Caco-2 (cell line): ENCODE measurements around the gene IGF2. TPM values are rescaled to one million over a fixed set of nuclear protein-coding genes. Genes with fewer than 3 reads are reported as not detected.

Source experiments
- BruUV-seq: library from RNA; stranded (reverse); fragments of 400-500 nt; replicated peaks from 2 replicates; lab custom pipeline; 2021; lab: Mats Ljungman, UMichigan
- CTCF ChIA-PET: fragments of 300-600 bp; sonication (Branson Sonifier 250); formaldehyde crosslinking; loops from one replicate; lab custom pipeline; 2022; ENCODE audit warnings: antibody characterized with exemption; lab: Charles Lee
- POLR2A ChIA-PET: fragments of 300-600 bp; sonication (Branson Sonifier 250); formaldehyde crosslinking; loops from one replicate; lab custom pipeline; 2022; ENCODE audit warnings: antibody characterized with exemption; lab: Charles Lee
- DNase-seq, 2 experiments: peaks; one replicate each; pipeline versions ENCODE4 v3.0.0 to v3.0.0-alpha.2; 2020 to 2022
- H3K27me3 ChIP-seq: replicated peaks from 2 replicates; pipeline ENCODE4 v1.6.0; 2011; ENCODE audit warnings: low read length; ENCODE audit not compliant: control insufficient read depth, insufficient read depth
- H3K36me3 ChIP-seq: 2 replicates; pipeline ENCODE4 v1.5.1; 2011; ENCODE audit warnings: low read length; ENCODE audit not compliant: control insufficient read depth, insufficient read depth
- H3K4me1 ChIP-seq: fragments of 250-450 bp; sonication (Bioruptor Pico); 2 replicates; pipeline ENCODE4 v1.5.1; 2020; ENCODE audit warnings: mild to moderate bottlenecking
- H3K4me3 ChIP-seq: 2 replicates; pipeline ENCODE4 v1.5.1; 2011; ENCODE audit warnings: low read depth, mild to moderate bottlenecking, control low read depth, low read length
- H3K9me3 ChIP-seq: fragments of 250-450 bp; sonication (Bioruptor Pico); 2 replicates; pipeline ENCODE4 v1.5.1; 2020; ENCODE audit warnings: mild to moderate bottlenecking, moderate library complexity
- H3K27ac Mint-ChIP-seq: one replicate; pipeline ENCODE4 v1.8.0; 2022; ENCODE audit warnings: mixed read lengths; ENCODE audit not compliant: unreplicated experiment
- H3K27me3 Mint-ChIP-seq: one replicate; pipeline ENCODE4 v1.8.0; 2022; ENCODE audit warnings: mixed read lengths; ENCODE audit not compliant: insufficient read depth, unreplicated experiment
- H3K36me3 Mint-ChIP-seq: one replicate; pipeline ENCODE4 v1.8.0; 2022; ENCODE audit warnings: mild to moderate bottlenecking, mixed read lengths; ENCODE audit not compliant: insufficient read depth, unreplicated experiment
- H3K4me1 Mint-ChIP-seq: one replicate; pipeline ENCODE4 v1.8.0; 2022; ENCODE audit warnings: low read depth, mixed read lengths; ENCODE audit not compliant: unreplicated experiment
- H3K4me3 Mint-ChIP-seq: one replicate; pipeline ENCODE4 v1.8.0; 2022; ENCODE audit warnings: mild to moderate bottlenecking, moderate library complexity, mixed read lengths; ENCODE audit not compliant: unreplicated experiment
- H3K9me3 Mint-ChIP-seq: one replicate; pipeline ENCODE4 v1.8.0; 2022; ENCODE audit warnings: mixed read lengths; ENCODE audit not compliant: unreplicated experiment
- intact Hi-C: fragments of 100-400 bp; cut with micrococcal nuclease; formaldehyde crosslinking; loops from one replicate; pipeline ENCODE4 v1.10.0; 2022; ENCODE audit not compliant: unreplicated experiment
- total RNA-seq: library from RNA; stranded (reverse); gene quantifications from 2 replicates; pipeline ENCODE4 v1.2.3, GENCODE V29; 2022
- TF ChIP-seq, protein P1 (sequence below), 2 experiments: fragments of 200-600 bp in 1 of 2; IDR thresholded peaks; 1 replicate in 1 of 2; 2 replicates in 1 of 2; pipeline versions ENCODE4 v1.5.1 to v1.8.0; 2011 to 2022; ENCODE audit warnings: antibody characterized with exemption in 1 of 2, control low read depth in 1 of 2, inconsistent platforms in 1 of 2, low read depth in 1 of 2, low read length in 1 of 2, mild to moderate bottlenecking in 1 of 2, moderate library complexity in 1 of 2; ENCODE audit not compliant: insufficient read depth in 1 of 2, severe bottlenecking in 1 of 2, unreplicated experiment in 1 of 2

The IGF2 gene
- total RNA-seq, 1 experiment from 2014 or later: 1,397 TPM

- CTCF ChIA-PET: no interaction called here
Observed at GRCh38 chr11:2123628-2123960, 15.6 kb downstream of the IGF2 start.

DNA sequence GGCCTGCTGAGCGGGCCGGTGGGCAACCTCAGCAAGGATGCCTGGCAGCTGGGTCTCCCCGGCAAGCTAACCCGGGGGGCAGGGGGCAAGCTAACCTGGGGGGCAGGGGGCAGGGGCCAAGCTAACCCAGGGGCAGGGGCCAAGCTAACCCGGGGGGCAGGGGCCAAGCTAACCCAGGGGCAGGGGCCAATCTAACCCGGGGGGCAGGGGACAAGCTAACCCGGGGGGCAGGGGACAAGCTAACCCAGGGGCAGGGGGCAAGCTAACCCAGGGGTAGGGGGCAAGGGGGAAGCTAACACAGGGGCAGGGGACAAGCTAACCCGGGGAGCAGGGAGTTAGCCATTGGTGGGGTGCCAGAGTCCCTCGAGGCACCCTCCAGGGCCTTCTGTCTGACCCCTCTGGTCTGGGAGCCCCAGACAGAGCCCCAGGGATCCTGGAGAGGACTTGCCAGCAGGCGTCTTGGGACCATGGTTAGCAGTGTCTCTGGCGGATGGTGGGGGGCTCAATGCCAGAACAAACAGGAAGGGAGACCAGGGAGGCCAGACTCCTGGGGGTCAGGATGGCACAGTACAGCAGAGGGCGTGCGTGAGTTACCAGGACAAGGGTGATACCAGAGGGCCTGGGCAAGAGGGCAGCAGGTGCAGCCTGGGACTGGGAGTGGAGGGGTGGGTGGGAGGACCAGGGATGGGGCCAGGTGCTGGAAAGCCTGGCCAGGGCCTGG, 16.1 kb downstream of the IGF2 start:
- no peak for DNase-seq
- no TSS peak for BruUV-seq
- no peaks in the 10 kb centered on the region for H3K4me1 Mint-ChIP-seq
- CTCF ChIA-PET: interaction anchor here (1.1 kb wide), 1 partner anchor 29 kb away, joined by 3 read pairs; no protein-coding TSS in a partner anchor
- Histone ChIP-seq H3K4me3 (no peak overlapping the region), H3K4me1 (peaks cover 29% of the 10 kb centered on the region), H3K27me3 (no peaks in the 10 kb centered on the region), H3K36me3 (no peaks in the 10 kb centered on the region), H3K9me3 (no peaks in the 10 kb centered on the region)
- no peak overlapping the region for H3K4me3 Mint-ChIP-seq
- intact Hi-C loops: no loop called here
- peaks cover 10% of the 10 kb centered on the region for H3K36me3 Mint-ChIP-seq
- peaks cover 21% of the 10 kb centered on the region for H3K9me3 Mint-ChIP-seq
- H3K27me3 Mint-ChIP-seq: no peaks in the 10 kb centered on the region
- POLR2A ChIA-PET: interaction anchor here (0.6 kb wide), 1 partner anchor 14 kb away, joined by 3 read pairs; no protein-coding TSS in a partner anchor
- TF ChIP-seq, protein P1, sequence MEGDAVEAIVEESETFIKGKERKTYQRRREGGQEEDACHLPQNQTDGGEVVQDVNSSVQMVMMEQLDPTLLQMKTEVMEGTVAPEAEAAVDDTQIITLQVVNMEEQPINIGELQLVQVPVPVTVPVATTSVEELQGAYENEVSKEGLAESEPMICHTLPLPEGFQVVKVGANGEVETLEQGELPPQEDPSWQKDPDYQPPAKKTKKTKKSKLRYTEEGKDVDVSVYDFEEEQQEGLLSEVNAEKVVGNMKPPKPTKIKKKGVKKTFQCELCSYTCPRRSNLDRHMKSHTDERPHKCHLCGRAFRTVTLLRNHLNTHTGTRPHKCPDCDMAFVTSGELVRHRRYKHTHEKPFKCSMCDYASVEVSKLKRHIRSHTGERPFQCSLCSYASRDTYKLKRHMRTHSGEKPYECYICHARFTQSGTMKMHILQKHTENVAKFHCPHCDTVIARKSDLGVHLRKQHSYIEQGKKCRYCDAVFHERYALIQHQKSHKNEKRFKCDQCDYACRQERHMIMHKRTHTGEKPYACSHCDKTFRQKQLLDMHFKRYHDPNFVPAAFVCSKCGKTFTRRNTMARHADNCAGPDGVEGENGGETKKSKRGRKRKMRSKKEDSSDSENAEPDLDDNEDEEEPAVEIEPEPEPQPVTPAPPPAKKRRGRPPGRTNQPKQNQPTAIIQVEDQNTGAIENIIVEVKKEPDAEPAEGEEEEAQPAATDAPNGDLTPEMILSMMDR (IDR thresholded peaks at IDR 0.05; ENCODE audit: insufficient read depth in 1 of 2, low read depth in 1 of 2, low read length in 1 of 2, severe bottlenecking in 1 of 2, unreplicated experiment in 1 of 2): no peak
- H3K27ac Mint-ChIP-seq: no peak overlapping the region

More at GRCh38 chr11:2123628-2123960, 15.6 kb downstream of the IGF2 start:
- TF ChIP-seq, protein P1 (IDR thresholded peaks at IDR 0.05; ENCODE audit: insufficient read depth in 1 of 2, low read depth in 1 of 2, low read length in 1 of 2, severe bottlenecking in 1 of 2, unreplicated experiment in 1 of 2): no peak
- DNase-seq: no peak
- Mint-ChIP-seq H3K27ac (no peak overlapping the region), H3K27me3 (no peaks in the 10 kb centered on the region), H3K4me1 (no peaks in the 10 kb centered on the region), H3K36me3 (peaks cover 16% of the 10 kb centered on the region), H3K9me3 (peaks cover 21% of the 10 kb centered on the region), H3K4me3 (no peak overlapping the region)
- Histone ChIP-seq H3K4me3 (no peak overlapping the region), H3K36me3 (no peaks in the 10 kb centered on the region), H3K4me1 (peaks cover 29% of the 10 kb centered on the region), H3K27me3 (no peaks in the 10 kb centered on the region), H3K9me3 (no peaks in the 10 kb centered on the region)
- POLR2A ChIA-PET: no interaction called here
- intact Hi-C loops: no loop called here
- BruUV-seq: no TSS peak

GRCh38 chr11:2122222-2122906, 16.8 kb downstream of the IGF2 start:
- ChIA-PET CTCF (interaction anchor here (1.1 kb wide), 1 partner anchor 29 kb away, joined by 3 read pairs; no protein-coding TSS in a partner anchor), POLR2A (no interaction called here)
- Histone ChIP-seq H3K9me3 (peaks cover 2% of the 10 kb centered on the region; the same call in 1 of the 2 replicates), H3K36me3 (no peaks in the 10 kb centered on the region), H3K4me3 (no peak overlapping the region), H3K27me3 (no peaks in the 10 kb centered on the region), H3K4me1 (peaks cover 29% of the 10 kb centered on the region)
- intact Hi-C loops: no loop called here
- Mint-ChIP-seq H3K27me3 (no peaks in the 10 kb centered on the region), H3K4me3 (no peak overlapping the region), H3K4me1 (no peaks in the 10 kb centered on the region), H3K27ac (no peak overlapping the region), H3K36me3 (peaks cover 3% of the 10 kb centered on the region), H3K9me3 (peaks cover 27% of the 10 kb centered on the region)
- TF ChIP-seq, protein P1 (IDR thresholded peaks at IDR 0.05; ENCODE audit: insufficient read depth in 1 of 2, low read depth in 1 of 2, low read length in 1 of 2, severe bottlenecking in 1 of 2, unreplicated experiment in 1 of 2): no peak
- no peak for DNase-seq
- BruUV-seq: no TSS peak
